Right ventricle myocardium superior (tissue), 1 donor: ENCODE measurements around the gene MAML3. TPM values are rescaled to one million over a fixed set of nuclear protein-coding genes. Genes with fewer than 3 reads are reported as not detected.

Source experiments
- ATAC-seq: fragments of 200-7000 bp; cut with Tn5 transposase; one replicate; pipeline ENCODE4 v1.9.1; 2020; ENCODE audit warnings: mild to moderate bottlenecking; ENCODE audit not compliant: poor library complexity
- DNase-seq: peaks from one replicate; pipeline ENCODE4 v3.0.0-alpha.2; 2020
- intact Hi-C: fragments of 100-400 bp; cut with DNase I; formaldehyde crosslinking; loops from one replicate; pipeline ENCODE4 v1.11.2; 2022
- total RNA-seq: library from RNA; stranded (reverse); fragmentation: NEBNext Ultra II Directional; extraction: Animal tissue kit (Norgen Biotek cat#: 25700); gene quantifications from one replicate; pipeline ENCODE4 v1.2.1, GENCODE V29; 2021
- donor health status: DM: no; HTN: yes; CAD: no; lungs with severe emphysema.

MAML3 gene
- total RNA-seq, 1 donor from 2014 or later = 2.4 TPM

- intact Hi-C loops = no loop called here
- ATAC-seq = no peak
- no peak for DNase-seq
Observed at GRCh38 chr4:139810710-139811109, 343.3 kb downstream of the MAML3 start.

- no peak for DNase-seq
- intact Hi-C loops = no loop called here
- no peak for ATAC-seq
Observed at GRCh38 chr4:139809757-139810140, 344.2 kb downstream of the MAML3 start.

GRCh38 chr4:139808808-139809756, 344.9 kb downstream of the MAML3 start:
- peak; percentile 25 for ATAC-seq
- DNase-seq = no peak
- intact Hi-C loops = no loop called here

GRCh38 chr4:139808381-139808807, 345.6 kb downstream of the MAML3 start:
- DNase-seq (no peak), ATAC-seq (no peak)
- intact Hi-C loops = no loop called here

- DNase-seq = no peak
- ATAC-seq = no peak
- intact Hi-C loops = no loop called here
Observed at GRCh38 chr4:139807483-139807882, 346.5 kb downstream of the MAML3 start.

GRCh38 chr4:139806929-139807328, 347.1 kb downstream of the MAML3 start:
- ATAC-seq (no peak), DNase-seq (no peak)
- intact Hi-C loops = no loop called here

- ATAC-seq (no peak), DNase-seq (no peak)
- intact Hi-C loops = no loop called here
Observed at GRCh38 chr4:139802931-139803330, 351.1 kb downstream of the MAML3 start.

GRCh38 chr4:139802488-139802887, 351.5 kb downstream of the MAML3 start:
- intact Hi-C loops = no loop called here
- DNase-seq (no peak), ATAC-seq (no peak)

GRCh38 chr4:139801895-139802294, 352.1 kb downstream of the MAML3 start:
- ATAC-seq = no peak
- intact Hi-C loops = no loop called here
- DNase-seq = no peak

GRCh38 chr4:139800082-139800481, 353.9 kb downstream of the MAML3 start:
- intact Hi-C loops = no loop called here

GRCh38 chr4:139799615-139800014, 354.4 kb downstream of the MAML3 start:
- no peak for DNase-seq
- intact Hi-C loops = no loop called here
- ATAC-seq = no peak

More at GRCh38 chr4:139800082-139800481, 353.9 kb downstream of the MAML3 start:
- no peak for ATAC-seq
- no peak for DNase-seq

- ATAC-seq = no peak
Observed at GRCh38 chr4:139798456-139798855, 355.5 kb downstream of the MAML3 start.

GRCh38 chr4:139797287-139797686, 356.7 kb downstream of the MAML3 start:
- intact Hi-C loops = no loop called here
- no peak for ATAC-seq
- no peak for DNase-seq

More at GRCh38 chr4:139798456-139798855, 355.5 kb downstream of the MAML3 start:
- no peak for DNase-seq
- intact Hi-C loops = no loop called here

- ATAC-seq (no peak), DNase-seq (no peak)
- intact Hi-C loops = no loop called here
Observed at GRCh38 chr4:139795527-139796314, 358.3 kb downstream of the MAML3 start.

- ATAC-seq = peak; percentile 59
- intact Hi-C loops = no loop called here
- no peak for DNase-seq
Observed at GRCh38 chr4:139794158-139794954, 359.6 kb downstream of the MAML3 start.

- ATAC-seq (no peak), DNase-seq (no peak)
- intact Hi-C loops = no loop called here
Observed at GRCh38 chr4:139791681-139792080, 362.3 kb downstream of the MAML3 start.

GRCh38 chr4:139790291-139790690, 363.7 kb downstream of the MAML3 start:
- ATAC-seq (no peak), DNase-seq (no peak)
- intact Hi-C loops = no loop called here

- DNase-seq = no peak
- intact Hi-C loops = no loop called here
- ATAC-seq = no peak
Observed at GRCh38 chr4:139789096-139789654, 364.8 kb downstream of the MAML3 start.
